ACC112 (cell line): ENCODE data around the gene CNTFR.

Source experiments
- H2AFZ ChIP-seq: fragments of 200-600 bp; sonication (generic); one replicate; pipeline ENCODE4 v1.6.0; 2017; ENCODE audit warnings: antibody characterized with exemption, low read length; ENCODE audit not compliant: unreplicated experiment
- H3K27ac ChIP-seq: fragments of 200-600 bp; sonication (generic); 2 replicates; pipeline ENCODE4 v1.5.1; 2014; ENCODE audit warnings: low read depth, mild to moderate bottlenecking, antibody characterized with exemption, low read length, moderate library complexity
- H3K27me3 ChIP-seq: fragments of 200-600 bp; sonication (generic); 2 replicates; pipeline ENCODE4 v1.6.1; 2014; ENCODE audit warnings: mild to moderate bottlenecking, antibody characterized with exemption, low read length, moderate library complexity, mixed read lengths; ENCODE audit not compliant: insufficient read depth
- H3K36me3 ChIP-seq: fragments of 200-600 bp; sonication (generic); 2 replicates; pipeline ENCODE4 v1.6.1; 2016; ENCODE audit warnings: mild to moderate bottlenecking, antibody characterized with exemption, low read length, moderate library complexity, mixed read lengths; ENCODE audit not compliant: insufficient read depth
- H3K4me1 ChIP-seq: fragments of 200-600 bp; sonication (generic); one replicate; pipeline ENCODE4 v1.6.1; 2016; ENCODE audit warnings: low read length, mixed read lengths; ENCODE audit not compliant: insufficient read depth, unreplicated experiment, control insufficient read depth
- H3K4me3 ChIP-seq: fragments of 200-600 bp; sonication (generic); 2 replicates; pipeline ENCODE4 v1.5.1; 2014; ENCODE audit warnings: mild to moderate bottlenecking, low read depth, low read length
- H3K79me2 ChIP-seq: fragments of 200-600 bp; sonication (generic); one replicate; pipeline ENCODE4 v1.6.0; 2016; ENCODE audit warnings: low read length; ENCODE audit not compliant: control insufficient read depth, unreplicated experiment, insufficient read depth

CNTFR gene

DNA sequence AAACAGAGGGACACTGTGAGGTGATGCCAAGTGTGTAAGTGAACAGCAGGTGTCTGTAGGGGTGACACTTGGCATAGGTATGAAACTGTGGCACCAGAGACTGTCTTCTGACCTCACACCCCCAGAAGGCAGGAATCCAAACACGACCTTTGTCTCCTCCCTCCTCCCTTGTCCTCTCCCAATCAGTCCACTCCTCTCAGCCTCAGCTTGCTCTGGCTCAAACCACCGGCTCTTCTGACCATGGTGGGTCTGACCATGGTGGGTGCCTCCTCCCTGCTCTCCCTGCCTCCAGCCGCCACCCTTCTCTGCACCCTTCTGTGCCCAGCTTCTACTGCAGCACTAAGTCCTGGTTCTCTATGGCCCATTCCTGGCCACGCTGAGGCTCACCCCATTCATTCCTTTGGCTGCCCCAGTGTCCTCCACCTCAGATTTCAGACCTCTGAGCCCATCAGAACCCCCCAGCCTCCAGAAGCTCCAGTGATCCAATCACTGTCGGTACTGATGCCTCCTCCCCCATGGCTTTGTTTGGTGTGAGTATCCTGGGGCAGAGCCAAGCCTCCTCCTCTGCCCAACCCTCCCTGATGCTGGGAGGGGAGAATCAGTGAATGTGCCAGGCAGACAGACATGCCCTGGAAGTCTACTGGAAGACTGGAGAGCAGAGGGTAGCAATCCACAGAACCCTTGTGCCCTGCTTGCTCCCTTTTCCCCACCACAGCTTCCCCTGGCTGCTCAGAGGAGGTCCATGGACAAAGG lies 41.1 kb upstream of the CNTFR start:
- peaks cover 8% of the 10 kb centered on the region for H3K4me1 ChIP-seq
- H3K27me3 ChIP-seq, result peaks cover 48% of the 10 kb centered on the region
- H3K79me2 ChIP-seq, result peaks cover 5% of the 10 kb centered on the region
- H3K36me3 ChIP-seq, result no peaks in the 10 kb centered on the region
- H2AFZ ChIP-seq, result no peak overlapping the region
- H3K4me3 ChIP-seq, result no peak overlapping the region
- H3K27ac ChIP-seq, result no peak overlapping the region

DNA sequence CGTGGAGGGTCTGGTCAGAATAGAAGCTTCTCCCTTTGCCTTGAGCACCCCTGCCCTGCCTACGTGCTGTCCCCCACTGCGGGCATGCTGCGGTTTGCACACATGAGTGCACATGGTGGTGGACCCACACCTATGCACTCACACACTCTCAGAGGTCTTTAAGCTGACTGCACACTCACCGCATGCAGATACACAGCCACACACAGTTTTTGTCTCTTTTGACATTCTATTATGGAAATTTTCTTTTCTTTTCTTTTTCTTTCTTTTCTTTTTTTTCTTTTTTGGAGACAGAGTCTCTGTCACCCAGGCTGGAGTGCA lies 39.9 kb upstream of the CNTFR start:
- Histone ChIP-seq H3K27ac (no peak overlapping the region), H2AFZ (no peak overlapping the region), H3K36me3 (no peaks in the 10 kb centered on the region), H3K4me3 (peak overlapping the region; percentile 69), H3K27me3 (peaks cover 59% of the 10 kb centered on the region), H3K4me1 (peaks cover 4% of the 10 kb centered on the region), H3K79me2 (no peaks in the 10 kb centered on the region)

DNA sequence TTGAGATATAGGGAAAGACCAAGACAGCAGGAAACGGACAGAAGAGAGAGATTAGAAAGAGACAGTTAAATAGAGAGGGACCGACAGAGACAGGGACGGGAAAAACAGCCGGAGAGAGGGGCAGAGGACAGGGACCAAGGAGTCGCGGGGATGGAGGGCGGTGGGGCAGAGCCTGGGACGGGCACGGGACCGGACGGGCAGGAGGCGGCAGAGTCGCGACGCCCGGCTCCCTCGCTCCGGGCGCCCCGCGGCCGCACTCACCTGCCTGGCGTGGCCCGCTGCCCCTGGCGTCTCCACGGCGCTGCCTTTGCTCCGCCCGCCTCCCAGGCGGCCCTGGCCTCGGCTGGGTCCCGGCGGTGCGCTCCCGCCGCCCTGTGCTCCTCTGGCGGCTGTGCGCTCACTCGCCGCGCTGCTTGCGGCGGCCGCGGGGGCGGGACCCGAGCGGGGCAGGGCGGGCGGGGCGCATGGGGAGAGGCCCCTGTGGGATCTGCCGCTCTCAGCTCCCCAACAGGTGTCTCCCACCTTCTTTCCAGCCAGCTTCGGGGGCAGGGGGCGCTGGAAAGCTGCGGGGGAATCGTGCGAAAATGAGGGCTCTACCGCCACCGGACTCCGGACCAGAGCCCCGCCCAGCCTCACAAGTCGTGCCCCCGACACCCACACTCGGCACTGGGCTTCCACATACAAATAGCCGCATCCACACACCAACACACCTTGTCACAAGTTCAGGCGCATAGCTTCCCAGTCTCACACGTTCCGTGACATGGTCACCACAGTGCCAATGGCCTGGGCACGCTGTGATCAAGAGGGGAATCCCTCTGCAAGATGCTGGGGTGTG lies 39.3 kb upstream of the CNTFR start, which contains the start of gene ARID3C:
Gene ARID3C (minus strand): TSS at position 411 of the 835 bp plus-strand sequence. CDS start 1,052 bp downstream, outside the sequence.
- Histone ChIP-seq H2AFZ (peak within 1 kb of the TSS; percentile 32), H3K4me3 (peak within 1 kb of the TSS; percentile 69), H3K27me3 (peaks cover 65% of the 10 kb centered on the region)

DNA sequence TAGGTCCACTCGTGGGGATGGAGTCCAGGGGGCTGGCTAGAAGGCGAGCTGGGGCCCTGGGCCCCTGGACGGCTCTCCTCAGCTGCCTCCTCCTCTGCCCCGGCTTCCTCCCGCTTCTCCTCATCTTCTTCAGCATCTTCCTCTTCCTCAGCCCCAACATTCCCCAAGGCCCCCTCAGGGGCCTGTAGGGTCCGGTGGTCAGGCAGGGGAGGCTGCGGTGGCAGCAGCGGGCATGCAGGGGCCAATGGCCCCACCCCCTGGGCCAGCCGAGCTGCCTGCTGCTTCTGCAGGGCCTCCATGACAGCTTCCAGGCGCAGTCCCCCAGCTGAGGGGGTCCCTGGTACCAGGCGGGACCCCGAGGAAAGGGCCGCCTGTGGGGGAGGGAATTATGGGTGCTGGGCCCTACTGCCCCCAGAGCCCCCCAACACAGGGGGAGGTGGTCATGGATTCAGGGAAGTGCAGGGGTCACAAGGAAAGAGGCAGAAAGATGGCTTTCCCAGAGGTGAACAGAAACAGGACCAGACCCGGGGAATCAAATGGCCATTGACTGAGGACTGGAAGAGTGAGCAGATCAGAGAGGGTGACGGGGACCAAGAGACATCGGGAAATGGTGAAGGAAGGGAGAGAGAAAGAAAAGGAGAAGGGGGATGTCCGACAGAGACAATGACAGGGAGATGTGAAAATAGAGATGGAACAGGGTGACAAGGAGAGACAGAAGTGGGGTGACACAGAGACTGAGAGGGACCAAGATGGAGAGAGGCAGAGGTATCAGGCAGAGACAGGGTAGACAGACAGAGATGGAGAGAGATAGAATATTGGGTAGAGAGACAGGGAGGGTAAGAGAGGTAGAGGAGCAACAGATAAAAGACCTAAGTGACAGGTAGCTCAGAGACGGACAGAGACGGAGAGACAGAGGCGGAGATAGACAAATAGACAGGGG lies 38.5 kb upstream of the CNTFR start:
- peak overlapping the region; percentile 69 for H3K4me3 ChIP-seq
- H3K4me1 ChIP-seq, result peaks cover 4% of the 10 kb centered on the region
- H3K27me3 ChIP-seq, result peaks cover 73% of the 10 kb centered on the region
- no peaks in the 10 kb centered on the region for H3K36me3 ChIP-seq
- no peak overlapping the region for H3K27ac ChIP-seq
- H3K79me2 ChIP-seq, result no peaks in the 10 kb centered on the region
- H2AFZ ChIP-seq, result no peak overlapping the region

More for the DNA sequence above, 39.3 kb upstream of the CNTFR start, which contains the start of gene ARID3C:
- Histone ChIP-seq H3K27ac (no peak within 1 kb of the TSS), H3K36me3 (no peaks in the 10 kb centered on the region), H3K4me1 (peaks cover 4% of the 10 kb centered on the region), H3K79me2 (no peaks in the 10 kb centered on the region)

DNA sequence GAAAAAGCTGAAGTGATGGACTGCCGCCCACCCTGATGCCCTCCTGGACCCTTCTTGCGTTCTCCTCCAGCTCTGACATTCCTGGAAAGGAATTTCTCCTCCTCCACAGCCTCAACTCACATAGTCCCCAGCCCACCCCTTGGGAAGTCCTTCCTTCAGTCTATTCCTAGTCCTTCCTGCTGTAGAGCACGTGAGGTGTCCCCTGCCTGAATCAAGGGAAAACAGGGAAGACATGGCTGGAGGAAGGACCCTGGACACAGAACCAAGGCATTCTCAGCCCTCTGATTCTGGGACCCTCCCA lies 35.6 kb upstream of the CNTFR start:
- Histone ChIP-seq H3K36me3 (no peaks in the 10 kb centered on the region), H3K27ac (no peak overlapping the region), H3K4me1 (peaks cover 4% of the 10 kb centered on the region), H3K79me2 (peaks cover 1% of the 10 kb centered on the region), H2AFZ (no peak overlapping the region), H3K27me3 (peaks cover 78% of the 10 kb centered on the region), H3K4me3 (no peak overlapping the region)

DNA sequence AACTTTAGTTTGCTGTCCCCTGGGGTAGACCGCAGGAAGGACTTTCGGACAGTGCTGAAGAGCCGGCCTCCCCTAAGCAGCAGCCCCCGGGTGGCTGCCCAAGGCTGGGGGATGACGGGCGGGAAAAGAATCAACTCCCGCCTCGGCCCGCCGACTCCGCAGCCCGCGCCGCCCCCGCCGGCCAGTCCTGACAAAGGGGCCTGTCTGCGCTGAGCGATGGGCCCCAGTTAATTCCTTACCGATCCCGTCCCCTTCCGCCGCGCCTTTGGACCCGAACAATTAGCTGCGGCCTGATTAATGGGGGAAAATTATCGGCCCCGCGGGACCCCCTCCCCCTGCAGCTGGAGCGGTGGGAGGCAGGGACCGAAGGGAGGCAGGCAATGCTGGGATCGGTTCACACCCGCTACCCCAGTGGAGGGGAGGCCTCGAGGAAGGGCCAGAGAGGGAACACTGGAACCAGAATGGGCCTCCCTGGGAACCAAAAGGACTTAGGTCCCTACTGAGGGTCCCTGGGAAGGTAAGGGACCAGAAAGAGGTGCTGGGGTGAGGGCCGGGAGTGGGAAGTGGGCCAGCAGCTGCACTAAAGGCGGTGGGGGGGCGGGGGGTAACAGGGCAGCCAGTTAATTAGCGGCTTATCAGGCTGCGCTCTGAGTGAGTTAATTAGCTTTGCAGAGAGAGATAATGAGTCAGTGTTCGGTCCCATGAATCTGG lies 35.1 kb upstream of the CNTFR start:
- peaks cover 5% of the 10 kb centered on the region for H3K4me1 ChIP-seq
- H3K27ac ChIP-seq, result no peak overlapping the region
- H3K27me3 ChIP-seq, result peaks cover 73% of the 10 kb centered on the region
- peaks cover 6% of the 10 kb centered on the region for H3K79me2 ChIP-seq
- H3K4me3 ChIP-seq, result no peak overlapping the region
- no peaks in the 10 kb centered on the region for H3K36me3 ChIP-seq
- no peak overlapping the region for H2AFZ ChIP-seq

DNA sequence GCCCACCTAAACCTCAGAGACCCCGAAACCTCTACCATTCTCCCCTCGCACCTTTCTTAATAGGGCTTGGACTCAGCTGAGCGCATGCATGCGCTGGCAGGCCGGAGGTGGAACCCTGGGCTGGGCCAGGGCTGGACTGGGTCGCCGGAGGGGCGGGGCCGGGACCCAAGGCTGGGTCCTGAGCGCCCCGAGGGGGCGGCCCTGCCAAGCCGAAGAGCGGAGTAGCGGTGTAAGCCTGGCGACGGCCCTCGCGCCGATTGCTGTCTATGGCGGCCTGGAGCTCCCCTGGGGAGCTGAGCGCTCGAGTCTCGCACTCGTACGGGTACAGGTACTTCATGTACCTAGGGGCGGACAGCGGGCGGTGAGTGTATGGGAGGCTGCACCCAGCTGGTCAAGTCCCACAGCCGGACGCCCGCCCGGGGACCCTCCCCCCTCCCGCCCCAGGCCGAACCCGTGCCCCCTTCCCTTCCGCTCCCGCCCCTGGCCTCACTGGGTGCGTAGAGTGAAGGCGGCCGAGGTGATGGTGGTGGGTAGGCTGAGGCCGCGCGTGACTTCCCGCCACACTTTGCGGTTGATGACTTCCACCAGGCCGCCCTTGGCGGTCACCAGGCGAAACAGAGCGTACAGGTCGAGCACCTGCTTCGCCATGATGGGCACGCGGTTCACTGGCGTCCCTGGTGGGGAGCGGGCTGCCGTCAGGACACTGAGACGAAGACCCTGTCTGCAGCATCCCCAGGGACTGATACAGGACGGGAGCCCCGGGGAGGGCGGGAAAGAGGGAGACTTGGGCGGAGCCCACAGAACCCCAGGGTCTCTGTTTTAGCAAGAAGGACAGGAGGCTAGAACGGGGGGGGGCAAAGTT lies 34.1 kb upstream of the CNTFR start:
- H3K27ac ChIP-seq, result no peak overlapping the region
- H3K79me2 ChIP-seq, result peaks cover 10% of the 10 kb centered on the region
- peaks cover 11% of the 10 kb centered on the region for H3K4me1 ChIP-seq
- no peak overlapping the region for H3K4me3 ChIP-seq
- no peaks in the 10 kb centered on the region for H3K36me3 ChIP-seq
- H2AFZ ChIP-seq, result no peak overlapping the region
- peaks cover 64% of the 10 kb centered on the region for H3K27me3 ChIP-seq

DNA sequence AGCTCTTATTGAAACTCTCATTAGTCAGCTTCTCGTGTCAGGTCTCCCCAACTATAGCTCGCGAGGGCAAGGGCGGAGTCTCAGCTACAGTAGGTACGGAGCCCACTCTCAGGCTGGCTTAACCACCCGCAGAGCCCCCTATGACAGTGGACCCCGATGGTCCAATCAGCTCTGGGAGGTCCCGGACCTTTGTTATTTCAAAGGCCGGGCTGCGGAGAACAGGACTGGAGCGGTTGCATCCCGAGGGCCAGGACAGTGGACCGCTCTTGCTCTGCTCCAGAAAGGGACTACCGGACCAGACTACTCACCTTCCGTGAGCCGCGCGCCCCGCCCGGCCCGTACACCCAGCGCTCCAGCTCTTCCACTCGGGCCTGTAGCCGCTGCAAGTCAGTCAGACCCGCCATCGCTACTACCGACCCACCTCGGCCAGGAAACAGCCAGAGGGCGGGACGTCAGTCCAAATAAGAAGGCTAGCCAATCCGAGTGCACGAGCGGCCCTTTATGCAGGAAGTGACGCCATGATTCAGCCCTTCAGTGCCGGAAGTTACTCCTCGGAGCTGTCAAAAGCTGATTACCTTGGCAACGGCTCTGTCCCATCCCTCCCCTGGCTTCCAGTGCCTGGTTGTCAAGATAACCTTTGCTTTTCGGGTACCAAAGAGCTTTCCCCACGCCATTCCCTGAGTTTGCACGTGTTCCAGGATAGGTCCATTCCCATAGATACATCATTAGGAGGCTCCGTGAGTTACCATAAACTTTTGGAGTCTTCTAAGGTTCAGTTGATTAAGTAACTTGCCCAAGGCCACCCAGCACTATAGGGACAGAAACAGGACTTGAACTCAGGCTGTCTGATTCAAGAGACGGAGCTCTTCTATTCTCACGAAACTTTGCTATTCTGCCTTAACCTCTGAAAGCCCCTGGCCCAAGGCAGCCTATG lies 30.8 kb upstream of the CNTFR start, which contains the start of gene DCTN3:
Gene DCTN3 (minus strand): TSS at position 435 of the 934 bp plus-strand sequence. CDS start 31 bp downstream, at position 404.
- peak within 1 kb of the TSS; percentile 88 for H2AFZ ChIP-seq
- H3K27me3 ChIP-seq, result peaks cover 32% of the 10 kb centered on the region
- H3K27ac ChIP-seq, result no peak within 1 kb of the TSS
- peaks cover 7% of the 10 kb centered on the region for H3K4me1 ChIP-seq
- peaks cover 10% of the 10 kb centered on the region for H3K79me2 ChIP-seq
- H3K4me3 ChIP-seq, result peak within 1 kb of the TSS; percentile 92
- H3K36me3 ChIP-seq, result no peaks in the 10 kb centered on the region

DNA sequence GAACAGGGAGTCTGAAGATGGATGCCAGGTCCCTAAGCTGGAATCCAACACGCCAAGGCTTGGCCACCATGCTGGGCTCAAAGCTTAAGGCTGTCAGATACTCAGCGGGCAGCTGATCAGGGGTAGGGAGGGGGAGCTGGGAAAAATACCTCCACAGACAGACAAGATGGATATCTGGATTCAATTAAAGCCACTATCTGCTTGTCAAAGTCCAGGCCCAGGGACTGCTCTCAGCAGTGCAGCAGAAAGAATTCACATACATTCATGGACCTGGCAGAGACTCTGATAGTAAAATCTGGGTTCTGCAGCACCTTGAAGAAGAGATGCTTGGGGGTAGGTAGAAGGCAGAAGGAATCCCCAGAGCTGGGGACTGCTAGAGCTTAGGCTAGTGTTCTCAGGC lies 25.6 kb upstream of the CNTFR start:
- Histone ChIP-seq H3K4me3 (no peak overlapping the region), H3K36me3 (no peaks in the 10 kb centered on the region), H3K27me3 (no peaks in the 10 kb centered on the region), H2AFZ (no peak overlapping the region), H3K27ac (no peak overlapping the region), H3K4me1 (peaks cover 19% of the 10 kb centered on the region), H3K79me2 (peaks cover 18% of the 10 kb centered on the region)
